GM12878 (cell line): Measurements from ENCODE around the gene DSTN. TPM values are rescaled to one million over a fixed set of nuclear protein-coding genes. Genes with fewer than 3 reads are reported as not detected.

Experiments
- ATAC-seq: fragments of 200-7000 bp; cut with Tn5 transposase; 3 replicates; pipeline ENCODE4 v1.9.1; 2020; ENCODE audit warnings: mild to moderate bottlenecking, moderate library complexity
- BruUV-seq: library from RNA; stranded (reverse); fragments of 400-500 nt; replicated peaks from 2 replicates; lab custom pipeline; 2021; lab: Mats Ljungman, UMichigan
- CTCF ChIA-PET: fragments of 300-600 bp; sonication (Branson Sonifier 250); formaldehyde crosslinking; extraction: SDS; loops from one replicate; lab custom pipeline; 2021; ENCODE audit warnings: inconsistent platforms; lab: Yijun Ruan, JAX
- POLR2A ChIA-PET: fragments of 350-600 bp; formaldehyde crosslinking; extraction: SDS; loops from one replicate; lab custom pipeline; 2021; ENCODE audit warnings: inconsistent platforms; lab: Charles Lee
- RAD21 ChIA-PET: fragments of 300-600 bp; sonication (Branson Sonifier 250); formaldehyde crosslinking; loops from one replicate; lab custom pipeline; 2023; ENCODE audit warnings: antibody characterized with exemption; ENCODE audit not compliant: unreplicated experiment; lab: Charles Lee
- SMC1A ChIA-PET: fragments of 300-600 bp; sonication (Branson Sonifier 250); formaldehyde crosslinking; loops from one replicate; lab custom pipeline; 2023; ENCODE audit not compliant: unreplicated experiment, uncharacterized antibody; lab: Charles Lee
- DNase-seq: peaks from one replicate; pipeline ENCODE4 v3.0.0-alpha.2; 2011; ENCODE audit warnings: low read depth, low spot score
- FAIRE-seq: peaks from 3 replicates; lab custom pipeline; 2011; peaks lifted over from hg19 to GRCh38; lab: Jason Lieb, UNC
- H2AFZ ChIP-seq: 2 replicates; pipeline ENCODE4 v1.6.0; 2011; ENCODE audit warnings: low read depth, low read length, control low read depth; ENCODE audit not compliant: control insufficient read depth
- H3K27ac ChIP-seq: 2 replicates; pipeline ENCODE4 v1.5.1; 2011; ENCODE audit warnings: control low read depth; ENCODE audit not compliant: control insufficient read depth, insufficient read depth
- H3K27me3 ChIP-seq, 2 experiments: replicated peaks in 1 of 2; 2 replicates each; pipeline versions ENCODE4 v1.6.0 to v1.6.1; 2011; ENCODE audit warnings: low read length in 1 of 2; ENCODE audit not compliant: control insufficient read depth in 2 of 2, insufficient read depth in 2 of 2
- H3K36me3 ChIP-seq, 2 experiments: 2 replicates each; pipeline ENCODE4 v1.5.1; 2011; ENCODE audit warnings: low read length in 1 of 2; ENCODE audit not compliant: control insufficient read depth in 2 of 2, insufficient read depth in 2 of 2
- H3K4me1 ChIP-seq: 2 replicates; pipeline ENCODE4 v1.6.1; 2011; ENCODE audit warnings: mild to moderate bottlenecking, low read length, moderate library complexity, mixed read lengths; ENCODE audit not compliant: control insufficient read depth, insufficient read depth
- H3K4me2 ChIP-seq: 2 replicates; pipeline ENCODE4 v1.6.0; 2011; ENCODE audit warnings: control low read depth; ENCODE audit not compliant: control insufficient read depth, insufficient read depth
- H3K4me3 ChIP-seq: fragments of 200-600 bp; sonication (generic); 2 replicates; pipeline ENCODE4 v1.5.1; 2016
- H3K79me2 ChIP-seq: 2 replicates; pipeline ENCODE4 v1.6.0; 2011; ENCODE audit warnings: low read length; ENCODE audit not compliant: control insufficient read depth, insufficient read depth
- H3K9ac ChIP-seq: 2 replicates; pipeline ENCODE4 v1.8.0; 2011; ENCODE audit warnings: low read length, control low read depth, mixed read lengths; ENCODE audit not compliant: control insufficient read depth, insufficient read depth
- H3K9me3 ChIP-seq: replicated peaks from 3 replicates; pipeline ENCODE4 v1.5.1; 2011; ENCODE audit warnings: mild to moderate bottlenecking, low read length; ENCODE audit not compliant: control insufficient read depth, insufficient read depth
- H4K20me1 ChIP-seq: 2 replicates; pipeline ENCODE4 v1.6.0; 2011; ENCODE audit not compliant: control insufficient read depth, insufficient read depth
- BACH1 ChIP-seq: fragments of 450-650 bp; IDR thresholded peaks from 2 replicates; pipeline ENCODE4 v1.6.1; 2017; ENCODE audit warnings: mild to moderate bottlenecking, borderline replicate concordance
- CHD2 ChIP-seq: IDR thresholded peaks from 2 replicates; pipeline ENCODE4 v1.6.1; 2011; ENCODE audit warnings: low read depth, low read length, improper control_type of control experiment, borderline replicate concordance
- CREM ChIP-seq: IDR thresholded peaks from 2 replicates; pipeline ENCODE4 v1.6.1; 2014; ENCODE audit warnings: antibody characterized with exemption, low read depth
- EED ChIP-seq: sonication (generic); IDR thresholded peaks from 2 replicates; pipeline ENCODE4 v1.6.1; 2016; ENCODE audit warnings: antibody characterized with exemption, low read depth
- NR2C1 ChIP-seq: fragments of 450-650 bp; IDR thresholded peaks from 2 replicates; pipeline ENCODE4 v1.6.1; 2017; ENCODE audit warnings: antibody characterized with exemption, mild to moderate bottlenecking, moderate library complexity
- RAD21 ChIP-seq: IDR thresholded peaks from 2 replicates; pipeline ENCODE4 v1.6.1; 2011; ENCODE audit warnings: mild to moderate bottlenecking, low read depth, low read length, moderate library complexity; ENCODE audit not compliant: insufficient read depth
- SIX5 ChIP-seq: IDR thresholded peaks from 2 replicates; pipeline ENCODE4 v1.6.1; 2011; ENCODE audit warnings: mild to moderate bottlenecking, low read depth, low read length, moderate library complexity; ENCODE audit not compliant: severe bottlenecking
- ZNF384 ChIP-seq: IDR thresholded peaks from 2 replicates; pipeline ENCODE4 v1.6.1; 2012; ENCODE audit warnings: low read depth, mild to moderate bottlenecking, low read length, improper control_type of control experiment, borderline replicate concordance
- WGBS: methylation state at CpG from one replicate; pipeline ENCODE4 v1.1.6; 2016; ENCODE audit warnings: low lambda C conversion rate; ENCODE audit not compliant: insufficient replicate concordance, insufficient coverage; ENCODE audit errors: missing lambda C conversion rate; 5-methylcytosine and 5-hydroxymethylcytosine counted together
- in situ Hi-C: fragments of 300-500 bp; cut with MboI; formaldehyde crosslinking; loops from 9 replicates; pipeline ENCODE4 v1.14.3; 2018; ENCODE audit warnings: mixed read lengths
- intact Hi-C: fragments of 100-400 bp; cut with micrococcal nuclease; formaldehyde crosslinking; loops from one replicate; pipeline ENCODE4 v1.14.2; 2022; ENCODE audit not compliant: unreplicated experiment
- polyA plus RNA-seq, 11 experiments: library from polyadenylated mRNA; depleted of rRNA in 4 of 11; unstranded in 6 of 11; stranded (reverse) in 5 of 11; fragments of >200 nt; fragmentation: Nextera tagmentation in 4 of 11; fragmentation: Illumina TruSeq in 1 of 11; extraction: Ambion mirVana in 4 of 11; extraction: Trizol in 1 of 11; gene quantifications; 1 replicate in 1 of 11; 2 replicates in 10 of 11; pipeline versions ENCODE4 v1.2.1 to v1.2.3, GENCODE V29; 2011 to 2016; ENCODE audit warnings: inconsistent platforms in 2 of 11, missing spikeins in 2 of 11, low read depth in 1 of 11
- total RNA-seq, 4 experiments: library from RNA; depleted of rRNA in 3 of 4; stranded (reverse); fragments of >200 nt in 3 of 4; fragmentation: Illumina TruSeq in 1 of 4; extraction: Trizol in 1 of 4; gene quantifications; 2 replicates each; pipeline versions ENCODE4 v1.2.1 to v1.2.3, GENCODE V29; 2013 to 2021
- TF ChIP-seq, protein P1 (sequence below): IDR thresholded peaks from 2 replicates; pipeline ENCODE4 v1.6.1; 2012; ENCODE audit warnings: mild to moderate bottlenecking, low read depth, low read length

DSTN gene
- total and polyA plus RNA-seq, 10 of the 15 experiments (the other 5 are each of a cell fraction or from before 2014, with no cell fraction given) = 26.7 to 137 (median 40.8) TPM

DNA sequence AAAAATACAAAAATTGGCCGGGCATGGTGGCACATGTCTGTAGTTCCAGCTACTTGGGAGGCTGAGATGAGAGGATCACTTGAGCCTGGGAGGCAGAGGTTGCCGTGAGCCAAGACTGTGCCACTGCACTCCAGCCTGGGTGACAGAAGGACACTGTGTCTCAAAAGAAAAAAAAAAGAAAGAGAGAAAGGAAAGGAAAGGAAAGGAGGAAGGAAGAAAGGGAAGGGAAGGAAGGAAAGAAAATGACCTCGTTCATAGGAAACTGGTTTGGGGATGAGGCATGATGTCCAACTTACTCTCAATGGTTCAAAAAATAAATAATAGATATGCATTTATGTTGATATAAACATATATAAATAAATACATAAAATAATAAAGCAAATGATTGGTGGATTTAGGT is 31.9 kb upstream of the DSTN start:
- peaks cover 6% of the 10 kb centered on the region for H3K4me1 ChIP-seq
- 31% methylated on average over 3 of the region's 3 CpGs for WGBS
- TF ChIP-seq BACH1 = no peak
- no peak for TF ChIP-seq CHD2
- TF ChIP-seq ZNF384 = no peak
- no peak for TF ChIP-seq RAD21
- no peak for TF ChIP-seq CREM
- TF ChIP-seq EED = no peak
- TF ChIP-seq, protein P1, sequence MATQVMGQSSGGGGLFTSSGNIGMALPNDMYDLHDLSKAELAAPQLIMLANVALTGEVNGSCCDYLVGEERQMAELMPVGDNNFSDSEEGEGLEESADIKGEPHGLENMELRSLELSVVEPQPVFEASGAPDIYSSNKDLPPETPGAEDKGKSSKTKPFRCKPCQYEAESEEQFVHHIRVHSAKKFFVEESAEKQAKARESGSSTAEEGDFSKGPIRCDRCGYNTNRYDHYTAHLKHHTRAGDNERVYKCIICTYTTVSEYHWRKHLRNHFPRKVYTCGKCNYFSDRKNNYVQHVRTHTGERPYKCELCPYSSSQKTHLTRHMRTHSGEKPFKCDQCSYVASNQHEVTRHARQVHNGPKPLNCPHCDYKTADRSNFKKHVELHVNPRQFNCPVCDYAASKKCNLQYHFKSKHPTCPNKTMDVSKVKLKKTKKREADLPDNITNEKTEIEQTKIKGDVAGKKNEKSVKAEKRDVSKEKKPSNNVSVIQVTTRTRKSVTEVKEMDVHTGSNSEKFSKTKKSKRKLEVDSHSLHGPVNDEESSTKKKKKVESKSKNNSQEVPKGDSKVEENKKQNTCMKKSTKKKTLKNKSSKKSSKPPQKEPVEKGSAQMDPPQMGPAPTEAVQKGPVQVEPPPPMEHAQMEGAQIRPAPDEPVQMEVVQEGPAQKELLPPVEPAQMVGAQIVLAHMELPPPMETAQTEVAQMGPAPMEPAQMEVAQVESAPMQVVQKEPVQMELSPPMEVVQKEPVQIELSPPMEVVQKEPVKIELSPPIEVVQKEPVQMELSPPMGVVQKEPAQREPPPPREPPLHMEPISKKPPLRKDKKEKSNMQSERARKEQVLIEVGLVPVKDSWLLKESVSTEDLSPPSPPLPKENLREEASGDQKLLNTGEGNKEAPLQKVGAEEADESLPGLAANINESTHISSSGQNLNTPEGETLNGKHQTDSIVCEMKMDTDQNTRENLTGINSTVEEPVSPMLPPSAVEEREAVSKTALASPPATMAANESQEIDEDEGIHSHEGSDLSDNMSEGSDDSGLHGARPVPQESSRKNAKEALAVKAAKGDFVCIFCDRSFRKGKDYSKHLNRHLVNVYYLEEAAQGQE = no peak
- no peak for TF ChIP-seq SIX5
- TF ChIP-seq NR2C1 = no peak
- intact Hi-C loops (loop anchor here (1.0 to 2.0 kb wide), 4 partner anchors 79 to 458 kb away; no protein-coding TSS in a partner anchor), in situ Hi-C loops (loop anchor here (5.0 kb wide), 3 partner anchors 79 to 459 kb away; no protein-coding TSS in a partner anchor)
- DNase-seq = no peak
- H3K27ac ChIP-seq = no peak overlapping the region
- no peaks in the 10 kb centered on the region for H3K36me3 ChIP-seq
- RAD21 ChIA-PET = no interaction called here
- CTCF ChIA-PET = no interaction called here
- ATAC-seq = no peak
- H3K4me3 ChIP-seq = no peak overlapping the region
- POLR2A ChIA-PET = no interaction called here
- no peak overlapping the region for H3K9ac ChIP-seq
- SMC1A ChIA-PET = no interaction called here
- H3K79me2 ChIP-seq = no peaks in the 10 kb centered on the region
- H3K4me2 ChIP-seq = no peak overlapping the region
- H4K20me1 ChIP-seq = no peaks in the 10 kb centered on the region
- H2AFZ ChIP-seq = no peak overlapping the region
- H3K27me3 ChIP-seq = no peaks in the 10 kb centered on the region
- no TSS peak for BruUV-seq
- FAIRE-seq = no peak
- H3K9me3 ChIP-seq = no peaks in the 10 kb centered on the region
